Stomach (tissue), 4 donors: ENCODE measurements around the gene DAND5.

Experiments
- POLR2AphosphoS5 ChIP-seq, 3 donors: sonication (generic); formaldehyde crosslinking; IDR thresholded peaks; one replicate each; pipeline ENCODE4 v1.6.1; 2016; ENCODE audit warnings: antibody characterized with exemption in 3 of 3
- TF ChIP-seq, protein P1 (sequence below), 7 experiments: fragments of 450-650 bp in 4 of 7; fragments of 200-600 bp in 3 of 7; sonication (generic) in 3 of 7; IDR thresholded peaks; one replicate each; pipeline ENCODE4 v1.5.1; 2016 to 2019; ENCODE audit warnings: antibody characterized with exemption in 7 of 7, control low read depth in 2 of 7, mild to moderate bottlenecking in 1 of 7

DNA sequence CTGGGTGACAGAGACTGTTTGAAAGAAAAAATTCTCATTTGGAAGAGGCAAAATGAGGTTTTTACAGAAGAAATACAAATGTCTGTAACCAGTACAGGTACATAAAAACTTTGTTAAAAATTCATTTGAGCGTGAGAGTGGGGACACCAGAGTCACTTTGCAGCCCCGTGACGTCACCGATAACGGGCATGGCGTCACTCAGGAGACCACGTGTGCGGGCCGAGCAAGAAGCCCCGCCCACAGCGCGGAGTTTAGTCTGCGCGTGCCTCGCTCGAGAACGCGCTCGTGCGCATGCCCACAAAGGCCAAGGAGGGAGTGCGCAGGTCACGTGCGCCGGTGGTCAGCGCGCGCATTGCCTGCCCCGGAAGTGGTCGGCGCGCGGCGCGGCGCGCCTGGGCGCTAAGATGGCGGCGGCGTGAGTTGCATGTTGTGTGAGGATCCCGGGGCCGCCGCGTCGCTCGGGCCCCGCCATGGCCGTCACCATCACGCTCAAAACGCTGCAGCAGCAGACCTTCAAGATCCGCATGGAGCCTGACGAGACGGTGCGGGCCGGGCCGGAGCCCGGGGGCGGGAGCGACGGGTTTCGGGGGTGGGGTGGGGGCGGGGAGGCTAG, 23.8 kb upstream of the DAND5 start, which contains the start of gene RAD23A:
- TF ChIP-seq, protein P1, sequence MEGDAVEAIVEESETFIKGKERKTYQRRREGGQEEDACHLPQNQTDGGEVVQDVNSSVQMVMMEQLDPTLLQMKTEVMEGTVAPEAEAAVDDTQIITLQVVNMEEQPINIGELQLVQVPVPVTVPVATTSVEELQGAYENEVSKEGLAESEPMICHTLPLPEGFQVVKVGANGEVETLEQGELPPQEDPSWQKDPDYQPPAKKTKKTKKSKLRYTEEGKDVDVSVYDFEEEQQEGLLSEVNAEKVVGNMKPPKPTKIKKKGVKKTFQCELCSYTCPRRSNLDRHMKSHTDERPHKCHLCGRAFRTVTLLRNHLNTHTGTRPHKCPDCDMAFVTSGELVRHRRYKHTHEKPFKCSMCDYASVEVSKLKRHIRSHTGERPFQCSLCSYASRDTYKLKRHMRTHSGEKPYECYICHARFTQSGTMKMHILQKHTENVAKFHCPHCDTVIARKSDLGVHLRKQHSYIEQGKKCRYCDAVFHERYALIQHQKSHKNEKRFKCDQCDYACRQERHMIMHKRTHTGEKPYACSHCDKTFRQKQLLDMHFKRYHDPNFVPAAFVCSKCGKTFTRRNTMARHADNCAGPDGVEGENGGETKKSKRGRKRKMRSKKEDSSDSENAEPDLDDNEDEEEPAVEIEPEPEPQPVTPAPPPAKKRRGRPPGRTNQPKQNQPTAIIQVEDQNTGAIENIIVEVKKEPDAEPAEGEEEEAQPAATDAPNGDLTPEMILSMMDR (IDR thresholded peaks at IDR 0.05) = peak in 1 of 7 experiments; percentile 6
- TF ChIP-seq POLR2AphosphoS5 (IDR thresholded peaks at IDR 0.05) = peak; percentile 97 to 100 (median 99)
